ENCODE data around the gene SSTR3.
"Not testable (repeated sequence)": the region's sequence is repeated elsewhere in the genome, so short reads cannot be mapped to it uniquely, and the experiment has no call there.

The SSTR3 gene

DNA sequence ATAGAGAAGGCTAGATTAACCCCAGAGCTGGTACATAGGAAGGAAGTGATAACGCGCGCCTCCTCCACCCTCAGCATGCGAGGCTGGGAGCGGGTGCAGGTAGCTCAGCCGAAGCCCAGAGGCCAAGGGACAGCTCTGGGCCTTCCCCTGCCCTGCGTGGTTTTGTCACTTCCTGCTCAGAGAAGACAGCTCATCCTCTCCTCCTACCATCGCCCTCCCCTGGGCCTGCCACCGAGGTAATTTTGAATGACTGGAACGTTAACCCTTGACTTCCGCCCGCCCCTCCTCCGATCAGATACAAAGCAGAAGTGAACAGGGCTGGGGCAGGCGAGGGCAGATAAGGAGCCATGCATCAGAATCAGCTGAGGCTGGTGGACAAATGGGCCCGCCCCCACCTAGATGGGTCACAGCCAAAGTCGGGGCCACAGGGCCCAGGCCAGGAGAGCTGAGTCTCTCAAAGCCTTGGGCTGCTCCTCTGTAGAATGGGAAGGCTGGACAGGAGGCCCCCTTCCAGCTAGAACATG is 30.2 kb upstream of the SSTR3 start:
- peak; percentile 52 for DNase-seq (ENCODE audit: low spot score)

DNA sequence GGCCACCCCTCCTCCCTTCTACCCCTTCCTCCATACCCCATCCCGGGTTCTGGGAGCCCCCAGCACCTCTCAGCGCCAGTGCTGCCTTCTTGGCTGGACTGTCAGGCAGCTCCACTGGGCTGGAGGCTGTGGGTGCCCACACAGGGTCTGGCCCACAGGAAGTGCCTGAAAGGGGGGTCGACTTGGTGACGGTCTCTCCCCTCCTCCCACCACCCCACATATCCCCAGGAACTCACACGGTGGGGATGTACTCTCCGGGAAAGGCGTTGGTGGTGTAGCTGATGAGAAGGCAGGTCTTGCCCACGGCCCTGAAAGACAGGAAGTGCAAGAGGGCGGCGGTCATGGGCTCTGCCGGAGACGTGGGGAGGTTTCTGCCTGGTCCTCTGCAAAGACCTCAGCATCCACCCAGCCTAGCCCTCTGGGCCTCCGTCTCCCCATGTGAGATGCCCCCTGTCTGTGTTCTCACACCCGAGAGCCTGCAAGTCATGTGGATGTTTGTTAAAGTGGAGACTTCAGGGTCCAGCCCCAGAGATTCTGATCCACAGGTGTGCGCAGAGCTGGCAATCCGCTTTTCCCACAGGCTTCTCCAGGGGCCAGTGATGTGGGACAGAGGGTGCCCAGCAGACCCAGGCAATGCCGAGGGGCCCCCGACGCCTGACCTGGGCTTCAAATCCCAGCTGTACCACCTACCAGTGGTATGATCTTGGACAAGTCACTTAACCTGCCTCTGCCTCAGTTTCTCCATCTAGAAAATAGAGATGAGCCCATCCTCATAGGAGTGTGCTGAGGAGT is 29.3 kb upstream of the SSTR3 start:
- DNase-seq (ENCODE audit: low spot score), result no peak

DNA sequence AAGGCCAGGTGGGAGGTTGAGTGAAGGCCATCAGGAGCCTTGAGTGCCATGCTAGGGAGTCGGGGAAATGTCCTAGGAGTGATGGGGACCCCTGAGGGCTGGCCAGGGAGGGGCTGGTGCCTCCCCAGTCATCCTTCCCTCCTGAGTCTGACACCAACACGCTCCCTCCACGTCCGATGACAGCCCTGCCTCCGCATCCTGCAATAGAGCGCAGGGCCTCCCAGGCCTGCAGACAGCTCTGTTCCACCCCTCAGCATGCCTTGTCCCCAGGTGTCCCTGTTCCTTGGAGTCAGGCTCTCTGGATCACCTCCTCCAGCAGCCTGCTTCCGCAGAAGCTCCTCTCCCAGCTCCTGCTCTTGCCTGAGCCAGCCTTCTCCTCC is 28.7 kb upstream of the SSTR3 start:
- DNase-seq (ENCODE audit: low spot score), result no peak

DNA sequence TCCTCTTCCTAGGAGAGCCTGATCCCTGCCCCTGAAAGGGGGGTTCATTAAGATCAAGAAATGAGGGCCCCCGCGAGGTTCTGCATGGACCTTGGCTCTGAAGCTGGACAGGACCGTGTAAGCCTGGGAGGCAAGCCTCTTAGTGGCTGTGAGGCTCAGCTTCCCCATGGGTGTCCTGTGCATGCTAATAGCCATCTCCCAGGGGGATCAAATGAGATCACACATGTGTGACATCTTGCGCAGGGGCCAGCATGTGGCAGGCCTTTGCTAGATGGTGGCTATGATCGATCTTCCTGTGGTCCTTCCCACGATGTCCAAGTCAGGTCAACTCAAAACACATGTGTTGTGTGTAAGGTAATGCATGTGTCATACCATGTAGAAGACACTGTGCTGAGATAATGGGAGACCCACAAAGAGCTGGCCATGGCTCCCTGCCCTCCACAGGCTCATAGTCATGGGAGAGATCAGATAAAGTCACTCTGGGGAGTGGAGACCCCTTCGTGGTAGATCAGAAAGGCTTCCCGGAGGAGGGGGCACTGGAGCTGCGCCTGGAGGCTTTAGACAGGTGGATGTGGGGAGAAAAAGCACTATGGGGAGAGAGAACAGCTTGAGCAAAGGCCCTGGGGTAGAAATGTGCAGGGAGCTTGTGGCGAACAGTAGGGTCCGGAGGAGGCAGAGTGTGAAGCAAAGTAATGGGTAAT is 28.1 kb upstream of the SSTR3 start:
- DNase-seq (ENCODE audit: low spot score), result no peak

DNA sequence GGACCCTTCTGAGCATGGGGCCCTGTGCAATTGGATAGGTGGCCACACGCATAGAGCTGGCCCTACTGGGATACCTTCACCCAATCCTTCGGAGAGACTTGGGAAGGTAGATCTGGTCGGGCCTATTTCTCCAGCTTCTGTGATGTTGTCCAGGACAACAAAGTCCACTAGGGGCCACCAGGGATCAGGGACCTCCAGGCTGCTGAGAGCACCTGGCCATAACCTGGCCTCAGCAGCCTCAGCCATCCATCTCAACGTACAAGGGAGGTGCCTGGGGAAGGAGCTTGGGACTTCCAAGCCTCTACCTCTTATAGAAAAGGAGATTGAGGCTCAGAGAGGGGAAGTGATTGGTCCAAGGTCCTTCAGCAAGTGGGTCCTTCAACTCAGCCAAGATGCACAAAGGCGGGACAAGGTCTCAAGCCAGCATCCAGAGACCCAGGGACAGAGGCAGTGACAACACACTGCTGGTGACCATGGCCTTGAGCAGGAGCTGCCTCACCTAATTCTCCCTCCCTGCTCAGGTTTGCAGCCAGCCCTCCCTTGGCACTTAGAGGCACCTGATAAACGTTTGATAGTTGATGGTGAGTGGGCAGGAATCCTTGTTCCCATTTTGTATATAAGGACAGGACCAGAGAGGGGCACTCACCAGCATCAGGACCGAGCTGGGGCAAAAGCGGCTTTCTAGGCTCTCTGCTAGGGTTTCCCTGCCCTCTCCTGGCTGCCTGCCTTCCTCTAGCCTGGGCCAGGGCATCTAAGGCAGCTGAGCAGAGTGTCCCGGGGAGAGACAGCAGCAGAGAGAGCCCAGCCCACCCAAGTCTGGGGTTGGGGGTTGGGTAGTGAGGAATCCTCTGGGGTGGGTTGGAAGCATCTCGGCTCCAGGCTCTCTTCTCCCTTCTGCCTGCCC is 27.3 kb upstream of the SSTR3 start:
- DNase-seq (ENCODE audit: low spot score), result no peak

DNA sequence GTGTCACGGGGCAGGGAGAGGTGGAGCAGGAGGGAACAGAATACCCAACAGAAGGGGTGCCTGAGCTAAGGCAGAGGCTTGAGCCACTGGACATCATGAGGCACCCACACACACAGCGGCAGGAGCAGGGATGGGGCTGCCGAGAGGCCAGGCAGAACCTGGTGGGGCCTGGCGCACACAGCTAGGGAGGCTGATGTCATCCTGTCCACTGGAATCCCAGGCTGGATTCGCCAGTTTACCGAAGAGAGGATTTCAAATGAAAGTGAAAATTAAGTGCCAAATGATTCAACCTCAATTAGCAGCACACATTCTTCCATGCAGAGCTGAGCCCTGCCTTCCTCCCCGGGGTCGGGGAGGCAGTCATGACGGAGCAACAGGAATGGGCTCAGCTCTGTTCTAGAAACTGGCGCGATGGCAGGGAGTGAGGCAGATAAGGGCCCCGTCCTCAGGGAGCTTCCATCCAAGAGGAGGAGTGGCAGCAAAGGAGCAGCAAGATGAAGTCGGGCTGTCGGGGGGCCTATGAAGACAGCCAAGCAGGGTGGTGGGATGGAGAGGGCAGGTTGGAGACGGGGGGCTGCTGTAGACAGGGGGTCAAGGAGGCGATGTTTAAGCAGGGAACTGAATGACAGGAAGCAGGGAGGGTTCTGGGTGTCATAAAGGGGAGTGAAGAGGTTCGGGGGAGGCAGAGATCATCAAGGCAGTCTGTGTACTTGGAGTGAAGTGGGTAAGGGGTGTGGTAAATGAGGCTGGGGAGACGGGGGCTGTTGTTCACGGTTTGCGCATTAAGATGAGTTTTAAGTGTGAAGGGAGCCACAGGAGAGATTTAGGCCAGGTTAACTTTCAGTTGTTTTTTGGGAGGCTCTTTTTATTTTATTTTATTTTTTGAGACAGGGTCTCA is 25.3 kb upstream of the SSTR3 start:
- no peak for DNase-seq (ENCODE audit: low spot score)

DNA sequence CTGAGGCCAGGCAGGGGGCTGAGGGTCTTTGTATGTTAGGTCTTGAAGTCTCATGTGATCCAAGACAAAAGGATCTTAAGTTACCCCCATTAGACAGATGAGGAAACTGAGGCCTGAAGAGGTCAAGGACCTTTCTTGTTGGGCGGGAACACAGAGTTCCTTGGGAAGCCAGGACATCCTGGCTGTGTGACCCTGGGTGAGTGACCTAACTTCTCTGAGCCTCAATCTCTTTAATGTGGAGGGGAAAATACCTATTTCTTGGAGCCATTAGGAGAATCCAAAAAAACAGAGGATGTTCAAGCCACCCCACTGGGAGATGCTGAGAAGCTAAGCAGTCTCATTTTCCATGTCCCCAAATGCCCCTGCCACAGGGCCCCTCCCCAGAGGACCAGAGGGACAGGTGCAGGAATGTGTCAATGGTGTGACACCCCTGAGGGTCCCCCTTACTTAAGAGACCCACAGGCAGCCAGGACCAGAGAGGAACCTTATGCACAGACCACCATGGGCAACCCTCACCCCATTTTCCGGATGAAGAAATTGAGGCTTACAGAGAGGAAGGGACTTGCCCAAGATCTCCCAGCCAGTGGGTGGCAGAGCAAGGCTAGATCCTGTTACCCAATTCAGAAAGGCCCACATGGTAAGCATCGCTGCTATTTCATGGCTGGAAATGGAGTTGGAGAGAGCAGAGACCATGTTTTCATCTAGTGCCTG is 23.8 kb upstream of the SSTR3 start:
- DNase-seq (ENCODE audit: low spot score), result no peak

DNA sequence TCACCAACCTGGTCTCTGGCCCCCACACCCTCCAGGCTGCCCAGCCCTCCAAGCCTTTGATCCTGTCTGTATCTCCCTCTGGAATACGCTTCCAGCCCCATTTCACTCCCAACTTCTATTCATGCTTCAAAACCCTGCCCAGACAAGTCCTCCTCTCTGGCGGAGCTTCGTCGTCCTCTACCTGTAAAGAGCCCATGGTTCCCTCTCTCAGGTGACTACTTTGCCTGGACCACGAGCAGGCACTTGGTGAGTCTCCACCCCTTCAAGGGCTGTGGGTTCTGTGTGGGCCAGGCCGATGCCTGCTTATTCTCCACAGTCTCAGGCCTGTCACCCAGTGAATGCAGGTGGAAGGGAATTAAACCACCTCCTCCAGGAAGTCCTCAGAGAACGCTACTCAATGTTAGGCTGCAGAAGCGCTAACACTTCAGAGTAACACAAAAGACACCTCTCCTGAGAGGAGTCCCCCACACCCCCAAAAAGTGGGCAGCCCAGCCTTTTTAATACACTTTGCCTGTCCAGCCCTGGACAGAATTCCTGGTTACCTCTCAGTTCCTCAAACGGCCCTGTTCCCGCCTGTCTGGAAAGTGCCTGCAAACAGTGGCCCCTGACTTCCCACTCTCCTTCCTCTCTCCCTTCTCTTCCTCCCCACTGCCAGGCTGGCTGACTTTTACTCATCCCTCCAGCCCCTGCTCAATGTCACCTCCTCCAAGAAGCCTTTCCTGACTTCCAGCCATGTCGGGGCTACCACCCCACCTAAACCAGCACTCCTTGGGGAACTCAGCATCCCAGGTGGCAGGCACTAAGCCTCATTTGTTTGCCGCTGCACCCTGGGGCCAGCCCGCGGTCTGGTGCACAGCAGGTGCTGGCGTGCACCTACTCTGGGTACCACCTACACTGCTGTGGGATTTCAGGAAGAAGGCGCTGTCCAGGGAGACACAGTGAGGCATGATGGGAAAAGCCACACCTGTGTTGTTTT is 22.7 kb upstream of the SSTR3 start:
- no peak for DNase-seq (ENCODE audit: low spot score)

DNA sequence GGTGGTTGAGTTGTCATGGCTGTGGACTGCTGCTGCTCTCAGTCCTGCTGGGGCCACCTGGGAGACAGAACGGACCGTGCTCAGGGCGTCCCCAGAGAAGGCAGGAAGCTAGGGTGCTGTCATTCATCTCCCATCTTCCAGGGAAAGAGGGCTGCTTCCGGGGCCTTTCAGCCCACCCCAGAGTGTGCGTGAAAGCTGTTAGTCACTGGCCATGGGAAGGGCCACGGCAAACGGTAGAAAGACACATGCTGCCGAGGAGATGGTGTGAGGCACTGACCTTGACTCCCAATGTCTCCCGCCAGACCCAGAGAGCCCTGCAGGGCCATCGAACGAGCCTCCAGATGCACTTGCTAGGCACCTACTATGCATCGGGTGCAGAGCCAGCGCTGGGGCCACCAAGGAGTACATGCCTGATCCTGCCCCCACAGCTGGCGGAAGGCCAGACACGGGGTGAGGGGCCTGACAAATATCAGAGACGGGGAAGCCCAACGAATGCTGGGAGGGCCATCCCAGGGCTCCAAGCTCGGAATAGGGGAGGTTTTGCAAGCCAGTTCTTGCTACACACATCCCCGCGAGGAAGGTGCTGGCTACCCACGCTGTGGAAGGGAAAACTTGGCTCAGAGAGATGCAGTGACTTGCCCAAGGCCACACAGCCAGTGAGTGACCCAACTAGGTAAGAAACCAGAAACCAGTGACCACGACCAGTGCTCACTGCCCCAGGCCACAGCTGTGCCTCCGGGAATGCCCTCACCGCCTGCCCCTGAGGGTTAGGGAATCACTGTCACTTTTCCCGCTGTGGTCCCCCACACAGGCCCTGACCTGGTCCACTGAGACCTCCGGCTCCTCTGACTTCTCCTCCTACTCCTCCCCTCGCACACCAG is 21.7 kb upstream of the SSTR3 start:
- DNase-seq (ENCODE audit: low spot score), result no peak

DNA sequence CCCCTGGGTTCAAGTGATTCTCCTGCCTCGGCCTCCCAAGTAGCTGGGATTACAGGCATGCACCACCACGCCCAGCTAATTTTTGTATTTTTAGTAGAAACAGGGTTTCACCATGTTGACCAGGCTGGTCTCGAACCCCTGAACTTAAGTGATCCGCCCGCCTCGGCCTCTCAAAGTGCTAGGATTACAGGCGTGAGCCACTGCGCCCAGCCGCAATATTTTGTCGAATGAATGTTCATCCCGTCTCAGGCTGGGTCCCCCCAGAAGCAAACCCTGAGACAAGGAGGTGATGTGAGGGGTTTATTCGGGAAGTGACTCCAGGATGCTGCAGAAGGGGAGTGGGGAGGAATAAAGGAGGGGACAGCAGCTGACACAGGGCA is 21.1 kb upstream of the SSTR3 start:
- DNase-seq (ENCODE audit: low spot score), result not testable (repeated sequence)

DNA sequence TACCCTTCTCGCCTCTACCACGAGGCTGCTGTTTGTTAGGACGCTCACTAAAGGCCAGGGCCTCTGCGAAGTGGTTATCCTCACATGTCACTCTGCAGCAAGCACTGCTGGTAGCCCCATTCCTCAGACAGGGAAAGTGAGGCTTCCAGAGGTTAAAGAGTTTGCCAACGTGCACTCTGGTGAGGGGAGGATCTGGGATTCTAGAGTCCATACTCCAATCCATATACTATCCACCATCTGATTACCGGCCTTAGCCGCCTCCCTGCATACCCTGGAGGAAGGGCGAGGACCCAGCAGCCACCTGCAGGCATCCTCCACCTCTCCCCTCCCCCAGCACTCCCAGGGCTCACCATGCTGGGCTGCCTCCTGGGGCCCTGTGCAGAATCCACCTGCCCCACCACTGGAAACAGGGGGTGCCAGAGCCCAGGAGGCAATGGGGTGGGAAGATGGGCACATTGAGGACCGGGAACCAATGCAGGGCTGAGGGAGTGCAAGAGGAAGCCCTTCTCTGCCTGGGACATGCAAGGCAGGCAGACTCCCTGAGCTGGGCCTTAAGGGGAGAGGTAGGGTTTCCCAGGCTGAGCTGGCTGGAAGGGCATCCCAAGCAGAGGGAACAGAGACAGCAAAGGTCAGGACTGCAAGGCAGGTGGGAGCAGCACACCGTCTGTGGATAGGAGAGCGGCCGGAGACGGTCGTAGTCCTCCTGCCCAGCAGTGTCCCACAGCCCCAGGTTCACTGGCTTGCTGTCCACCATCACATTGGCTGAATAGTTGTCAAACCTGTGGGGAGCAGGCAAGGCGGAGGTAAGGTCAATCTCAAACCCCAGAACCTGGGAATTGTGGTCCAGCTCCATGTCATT is 20.1 kb upstream of the SSTR3 start:
- DNase-seq (ENCODE audit: low spot score), result no peak

DNA sequence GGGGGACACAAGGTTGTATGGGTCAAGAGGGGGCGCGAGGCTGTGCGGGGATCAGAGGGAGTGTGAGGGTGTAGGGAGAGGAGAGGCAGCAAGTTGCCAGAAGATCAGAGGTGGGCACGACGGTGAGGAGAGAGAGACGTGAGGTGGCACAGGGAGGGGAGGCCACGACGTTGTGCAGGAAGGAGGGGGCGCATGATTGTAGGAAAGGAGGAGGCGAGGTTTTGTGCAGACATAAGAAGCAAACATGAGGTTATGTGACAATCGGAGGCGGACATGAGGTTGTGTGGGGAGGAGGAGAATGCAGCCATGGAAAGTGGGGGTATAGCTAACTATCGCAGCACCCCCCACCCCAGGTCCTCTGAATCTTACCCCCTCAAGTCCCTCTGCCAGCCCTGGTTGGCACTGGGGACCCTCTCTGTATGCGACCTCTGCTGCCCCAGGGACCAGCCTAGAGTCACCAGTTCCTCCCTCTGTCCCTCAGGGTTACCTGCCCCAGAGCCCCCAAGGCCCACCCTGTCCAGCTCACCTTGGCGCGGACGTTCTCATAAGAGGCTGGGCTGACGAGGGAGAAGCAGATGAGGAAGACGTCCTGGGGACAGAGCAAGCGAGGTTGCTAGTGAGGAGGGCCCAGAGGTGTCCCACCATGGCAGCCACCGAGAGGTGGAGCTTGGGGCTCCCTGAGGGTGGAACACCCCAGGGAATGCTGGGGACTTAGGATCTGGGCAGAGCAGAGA is 19.3 kb upstream of the SSTR3 start:
- DNase-seq (ENCODE audit: low spot score), result no peak

DNA sequence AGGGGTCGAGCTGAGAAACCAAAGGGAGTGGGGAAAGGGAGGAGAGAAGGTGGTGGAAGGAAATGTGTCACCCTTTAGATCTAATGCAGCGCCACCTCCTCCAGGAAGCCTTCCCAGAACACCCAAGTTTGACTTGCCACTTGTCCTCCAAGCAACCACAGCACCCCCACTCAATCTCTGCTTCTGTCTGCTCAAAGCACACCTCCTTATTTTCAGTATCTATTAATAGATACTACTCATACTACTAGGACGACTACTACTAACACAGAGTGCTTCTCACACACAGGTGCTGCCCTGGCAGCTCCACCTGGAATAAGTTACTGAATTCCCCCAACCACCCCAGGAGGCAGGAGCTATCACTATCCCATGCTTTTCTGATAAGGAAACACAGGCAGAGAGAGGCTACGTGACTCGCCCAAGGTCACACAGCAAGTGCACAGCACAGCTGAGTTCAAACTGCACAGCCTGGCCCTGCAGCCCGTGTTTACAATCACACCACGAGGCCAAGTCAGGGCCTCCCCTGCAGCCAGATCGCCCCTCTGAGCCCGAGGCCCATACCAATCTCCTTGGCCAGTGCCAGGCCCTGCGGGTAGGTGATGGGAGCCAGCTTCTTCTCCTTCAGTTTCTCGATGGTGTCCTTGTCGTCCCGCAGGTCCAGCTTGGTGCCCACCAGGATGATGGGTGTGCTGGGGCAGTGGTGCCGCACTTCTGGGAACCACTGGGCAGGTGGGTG is 18.6 kb upstream of the SSTR3 start:
- DNase-seq (ENCODE audit: low spot score), result no peak

DNA sequence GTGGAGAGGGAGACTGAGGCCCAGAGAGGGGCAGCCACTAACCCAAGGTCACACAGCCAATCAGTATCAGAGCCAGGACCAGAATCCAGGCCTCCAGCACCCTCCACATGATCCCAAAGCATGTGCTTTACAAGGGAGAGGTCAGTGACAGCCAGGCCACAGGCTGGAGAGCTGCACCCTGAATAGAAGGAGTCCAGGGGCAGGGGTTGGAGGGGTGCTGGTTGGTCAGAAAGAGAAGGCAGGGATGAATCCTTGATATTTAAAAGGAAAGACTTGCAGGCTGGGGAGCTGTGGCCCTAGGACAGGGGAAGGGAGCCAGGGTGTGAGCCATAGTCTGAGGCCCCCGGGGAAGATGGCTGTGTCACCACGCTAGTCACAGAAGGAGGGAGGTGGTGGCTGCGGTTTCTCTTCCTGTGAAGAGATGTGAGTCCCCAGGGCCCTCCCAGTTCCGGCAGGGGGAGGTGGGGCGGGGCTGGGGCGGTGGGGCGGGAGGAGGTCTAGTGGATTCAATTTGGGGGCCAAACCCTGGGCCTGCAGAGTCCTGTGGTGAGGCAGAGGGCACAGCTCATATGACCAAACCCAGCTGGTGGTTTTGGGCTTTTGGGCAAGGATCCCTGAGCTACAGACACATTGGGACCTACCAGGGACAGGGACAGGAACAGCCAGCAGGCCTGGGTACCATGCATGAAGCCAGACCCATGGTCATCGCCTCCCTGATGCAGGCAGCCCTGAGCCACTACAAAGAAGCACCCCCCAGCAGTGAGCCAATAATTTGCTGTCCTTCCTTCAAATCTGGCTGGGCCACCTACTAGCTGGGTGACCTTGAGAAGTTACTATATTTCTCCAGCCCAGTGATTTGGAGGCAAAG is 17.8 kb upstream of the SSTR3 start:
- DNase-seq (ENCODE audit: low spot score), result peak; percentile 48

All from kidney capillary endothelial cell (primary cell).